HG03196 (cell line): ENCODE measurements around the gene STAT5B.
"Not testable (repeated sequence)": the region's sequence is repeated elsewhere in the genome, so short reads cannot be mapped to it uniquely, and the experiment has no call there.

ENCODE experiments used
- ATAC-seq: cut with Tn5 transposase; IDR thresholded peaks from one replicate; pipeline ENCODE4 v1.9.1; 2021; ENCODE audit not compliant: unreplicated experiment

The STAT5B gene

DNA sequence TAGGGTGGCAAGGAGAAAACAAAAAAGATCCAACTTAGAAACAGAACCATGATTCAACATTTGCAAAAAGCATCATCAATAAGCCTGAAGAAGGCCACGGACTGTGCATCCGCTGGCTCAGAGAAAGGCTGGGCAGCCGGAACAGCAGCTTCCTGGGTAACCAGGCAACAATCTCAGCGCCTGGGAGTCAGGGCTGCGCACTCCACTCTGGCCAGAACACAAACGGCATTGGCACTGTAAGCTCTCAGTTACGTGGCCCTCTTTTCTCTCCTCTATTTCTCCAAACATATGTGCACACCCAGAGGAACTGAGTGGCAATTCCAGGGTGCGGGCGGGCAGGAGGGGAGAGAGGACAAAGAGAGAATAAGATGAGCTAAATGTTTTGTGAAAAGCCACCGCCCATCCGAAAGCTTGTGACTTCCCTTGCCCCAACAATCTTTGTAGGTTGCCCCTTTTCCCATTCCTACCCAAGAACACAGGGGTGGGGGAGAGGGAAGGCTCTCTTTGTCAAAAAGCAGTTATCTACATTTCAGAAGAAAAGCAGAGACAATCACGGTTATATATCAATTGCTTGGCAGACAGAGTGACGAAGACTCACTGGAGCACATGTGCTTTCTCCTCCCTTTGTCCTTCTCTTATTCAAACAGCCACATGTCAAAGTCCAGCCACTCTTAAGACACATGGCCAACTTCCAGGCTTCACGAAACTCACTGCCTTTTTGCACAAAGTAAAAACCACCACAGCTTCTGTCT lies 75.3 kb downstream of the STAT5B start:
- no peak for ATAC-seq

DNA sequence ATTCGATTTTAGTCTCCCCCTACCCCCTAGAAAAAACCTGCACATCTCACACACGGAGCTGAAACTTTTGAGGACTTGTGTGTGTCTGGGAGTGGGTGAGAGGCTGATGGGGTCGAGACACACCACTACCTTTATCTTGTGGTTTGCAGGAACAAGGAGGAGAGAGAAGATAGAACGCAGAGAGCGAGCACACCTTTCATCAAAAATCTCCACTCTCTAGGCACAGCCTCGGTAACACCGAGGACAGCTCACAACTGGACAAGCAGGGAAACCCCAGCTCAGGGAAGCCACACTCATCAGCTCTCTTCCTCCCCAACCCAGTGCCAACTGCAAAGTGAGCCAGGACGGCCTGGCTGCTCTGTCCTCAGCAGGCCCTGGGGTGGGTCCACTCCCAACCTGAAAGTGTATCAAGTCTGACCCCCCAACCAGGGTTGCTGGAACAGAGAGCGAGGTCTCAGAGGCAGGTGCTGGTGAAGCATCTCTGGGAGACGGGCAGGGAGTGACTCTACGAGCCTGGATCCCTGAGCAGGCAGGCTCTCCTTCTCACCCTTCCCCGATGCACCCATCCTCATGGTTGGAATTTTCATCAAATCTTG lies 76.7 kb downstream of the STAT5B start:
- ATAC-seq: no peak

DNA sequence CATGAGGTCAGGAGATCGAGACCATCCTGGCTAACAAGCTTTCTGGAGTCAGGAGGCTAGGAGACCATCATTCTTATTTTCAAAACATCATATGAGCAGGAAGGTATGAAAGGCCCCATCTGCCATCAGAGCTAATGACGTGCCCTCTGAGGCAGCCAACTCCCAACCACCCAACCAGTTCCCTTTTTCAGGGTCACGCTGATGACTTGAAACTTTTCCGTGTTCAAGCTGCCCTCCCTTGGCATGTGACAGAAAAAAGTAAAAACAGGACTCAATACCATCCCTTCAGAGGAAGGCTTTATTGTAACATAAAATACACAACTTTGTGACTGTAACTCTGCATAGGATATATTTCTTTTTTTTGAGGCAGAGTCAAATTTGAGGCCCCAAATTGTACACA lies 77.3 kb downstream of the STAT5B start:
- ATAC-seq: no peak

DNA sequence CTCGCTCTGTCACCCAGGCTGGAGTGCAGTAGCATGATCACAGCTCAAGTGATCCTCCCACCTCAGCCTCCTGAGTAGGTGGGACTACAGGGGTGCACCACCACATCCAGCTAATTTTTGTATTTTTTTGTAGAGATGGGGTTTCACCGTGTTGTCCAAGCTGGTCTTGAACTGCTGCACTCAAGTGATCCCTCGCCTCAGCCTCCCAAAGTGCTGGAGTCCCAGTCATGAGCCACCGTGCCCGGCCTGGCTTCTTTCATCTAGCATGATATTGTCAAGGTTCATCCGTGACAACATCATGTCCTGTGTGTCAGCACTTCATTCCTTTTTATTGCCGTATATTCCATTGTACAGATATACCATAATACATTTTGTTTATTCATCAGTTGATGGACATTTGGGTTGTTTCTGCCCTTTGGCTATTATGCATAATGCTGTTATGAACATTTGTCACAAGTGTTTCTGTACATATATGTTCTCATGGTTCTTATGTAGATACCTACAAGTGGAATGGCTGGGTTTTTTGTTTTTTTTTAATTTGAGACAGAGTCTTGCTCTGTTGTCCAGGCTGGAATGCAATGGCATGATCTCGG lies 78.5 kb downstream of the STAT5B start:
- ATAC-seq: no peak

DNA sequence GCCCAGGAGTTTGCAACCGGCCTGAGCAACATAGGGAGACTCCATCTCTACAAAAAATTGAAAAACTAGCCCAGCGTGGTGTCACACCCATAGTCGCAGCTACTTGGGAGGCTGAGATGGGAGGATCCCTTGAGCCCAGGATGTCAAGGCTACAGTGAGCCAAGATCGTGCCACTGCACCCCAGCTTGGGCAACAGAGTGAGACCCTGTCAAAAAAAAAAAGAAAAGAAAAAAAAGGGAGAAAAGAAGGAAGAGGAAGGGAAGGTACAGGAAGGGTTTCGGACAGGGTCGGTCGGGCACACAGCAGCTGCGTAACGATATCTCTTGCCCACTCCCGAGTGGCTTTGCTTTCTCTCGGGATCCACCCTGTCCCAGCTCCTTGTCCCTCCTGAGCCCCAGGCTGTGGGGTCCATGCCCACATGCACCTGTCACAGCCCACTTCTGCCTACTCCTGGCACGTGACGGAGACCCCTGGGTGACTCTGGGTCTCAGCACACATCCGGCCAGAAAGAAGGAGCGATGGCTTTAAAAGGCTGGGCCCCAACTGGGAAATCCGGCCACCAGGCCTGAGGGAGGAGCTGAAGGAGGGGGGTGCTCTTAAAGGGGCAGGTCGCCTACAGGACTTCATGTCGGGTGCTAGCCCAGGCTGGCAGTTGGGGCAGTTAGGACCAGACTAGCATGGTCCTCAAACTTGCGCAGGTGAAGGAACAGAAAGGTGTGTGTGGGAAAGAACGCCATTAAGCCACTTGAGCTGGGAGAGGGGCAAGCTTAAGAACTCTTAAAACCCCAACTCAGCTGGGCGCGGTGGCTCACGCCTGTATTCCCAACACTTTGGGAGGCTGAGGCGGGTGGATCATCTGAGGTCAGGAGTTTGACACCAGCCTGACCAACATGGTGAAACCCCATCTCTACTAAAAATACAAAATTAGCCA lies 82.0 kb downstream of the STAT5B start, which contains the start of gene GHDC:
TSS of gene GHDC (minus strand) at position 526 of the 931 bp plus-strand sequence. CDS start 913 bp downstream, outside the sequence.
- ATAC-seq: peak; percentile 88

DNA sequence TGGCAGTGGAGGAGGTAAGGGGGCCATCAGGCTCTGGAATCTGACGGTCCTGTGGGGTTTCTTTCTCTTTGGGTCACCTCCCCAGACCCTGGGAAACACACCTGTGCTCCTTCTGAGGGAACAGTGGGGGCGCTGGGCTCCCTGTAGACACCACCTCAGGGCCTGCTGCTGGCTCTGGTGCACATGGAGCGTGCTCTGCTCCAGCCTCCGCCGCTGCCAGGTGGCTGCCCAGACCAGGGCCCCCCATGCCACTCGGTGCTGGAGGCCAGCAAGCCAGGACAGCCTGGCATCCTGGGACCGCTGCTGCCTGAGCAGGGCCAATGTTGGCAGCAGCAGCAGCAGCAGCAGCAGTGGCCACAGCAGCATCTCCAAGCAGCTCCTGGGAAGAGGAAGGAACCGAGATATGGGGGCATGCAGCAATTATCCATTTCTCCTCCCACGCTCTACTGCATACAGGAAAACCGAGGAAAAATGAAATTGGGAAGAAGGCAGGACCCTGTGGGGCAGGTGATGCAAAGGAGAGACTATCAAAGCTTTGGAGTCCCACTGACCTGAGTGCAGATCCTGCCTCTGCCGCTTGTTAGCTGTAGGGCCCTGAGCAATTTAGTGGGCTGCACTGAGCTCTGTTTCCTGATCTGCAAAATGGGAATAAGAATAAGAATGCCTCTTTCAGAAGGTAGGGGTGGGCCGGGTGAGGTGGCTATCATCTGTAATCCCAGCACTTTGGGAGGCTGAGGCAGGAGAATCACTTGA lies 82.8 kb downstream of the STAT5B start:
- no peak for ATAC-seq

DNA sequence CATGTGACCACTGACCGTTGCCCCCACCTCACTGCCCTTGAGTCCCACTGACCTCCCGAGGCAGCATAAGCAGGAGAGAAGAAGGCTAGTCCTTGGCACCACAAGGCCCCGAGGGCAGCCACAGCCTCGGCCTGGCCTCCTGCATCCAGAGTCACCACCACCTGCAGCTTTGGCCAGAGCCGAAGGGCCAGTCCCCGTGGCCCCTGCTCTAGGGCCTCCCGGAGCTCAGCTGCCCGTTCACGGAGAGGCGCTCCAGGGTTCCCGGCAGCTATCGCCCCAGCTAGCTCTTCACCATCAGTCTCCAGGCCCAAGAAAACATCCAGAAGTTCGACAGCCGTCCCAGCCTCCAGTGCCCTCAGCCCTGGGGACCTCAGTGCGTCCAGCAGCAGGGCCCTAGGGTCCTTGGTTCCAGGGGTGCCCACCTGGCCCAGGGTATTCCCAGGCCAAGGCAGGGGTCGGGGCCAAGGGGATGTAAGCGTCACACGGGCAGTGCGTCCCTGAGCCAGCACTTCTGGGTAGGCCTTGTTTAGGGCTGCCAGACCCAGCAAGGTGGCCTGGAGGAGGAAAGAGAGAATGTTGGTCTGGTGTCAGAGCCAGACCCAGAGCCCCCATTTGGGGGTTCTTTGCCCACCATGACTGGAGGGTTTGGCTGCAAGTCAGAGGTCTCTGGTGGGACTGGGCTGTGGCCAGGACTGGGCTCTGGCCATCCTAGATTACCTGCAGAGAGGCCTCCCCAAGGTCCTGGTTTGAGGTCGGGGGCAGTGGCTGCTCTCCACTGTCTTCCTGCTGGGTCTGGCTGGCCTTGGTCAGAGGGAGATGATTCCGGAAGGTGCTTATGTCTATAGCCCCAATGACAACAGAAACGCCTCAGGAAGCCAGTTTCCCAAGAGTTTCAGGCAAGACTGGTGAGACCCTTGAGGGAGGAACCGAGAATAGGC lies 83.7 kb downstream of the STAT5B start:
- ATAC-seq: no peak

DNA sequence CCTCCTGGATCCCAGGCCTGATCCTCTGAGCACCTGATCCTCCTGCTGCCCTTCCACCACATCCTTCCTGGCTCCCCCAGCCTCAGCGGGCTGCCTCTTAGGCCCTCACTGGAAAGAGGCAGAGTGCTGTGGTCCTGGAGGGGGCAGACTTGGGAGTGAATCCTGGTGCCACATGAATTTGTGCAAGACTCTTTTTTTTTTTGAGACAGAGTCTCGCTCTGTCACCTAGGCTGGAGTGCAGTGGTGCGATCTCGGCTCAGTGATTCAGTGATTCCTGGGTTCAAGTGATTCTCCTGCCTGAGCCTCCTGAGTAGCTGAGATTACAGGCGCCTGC lies 84.9 kb downstream of the STAT5B start:
- ATAC-seq: no peak

DNA sequence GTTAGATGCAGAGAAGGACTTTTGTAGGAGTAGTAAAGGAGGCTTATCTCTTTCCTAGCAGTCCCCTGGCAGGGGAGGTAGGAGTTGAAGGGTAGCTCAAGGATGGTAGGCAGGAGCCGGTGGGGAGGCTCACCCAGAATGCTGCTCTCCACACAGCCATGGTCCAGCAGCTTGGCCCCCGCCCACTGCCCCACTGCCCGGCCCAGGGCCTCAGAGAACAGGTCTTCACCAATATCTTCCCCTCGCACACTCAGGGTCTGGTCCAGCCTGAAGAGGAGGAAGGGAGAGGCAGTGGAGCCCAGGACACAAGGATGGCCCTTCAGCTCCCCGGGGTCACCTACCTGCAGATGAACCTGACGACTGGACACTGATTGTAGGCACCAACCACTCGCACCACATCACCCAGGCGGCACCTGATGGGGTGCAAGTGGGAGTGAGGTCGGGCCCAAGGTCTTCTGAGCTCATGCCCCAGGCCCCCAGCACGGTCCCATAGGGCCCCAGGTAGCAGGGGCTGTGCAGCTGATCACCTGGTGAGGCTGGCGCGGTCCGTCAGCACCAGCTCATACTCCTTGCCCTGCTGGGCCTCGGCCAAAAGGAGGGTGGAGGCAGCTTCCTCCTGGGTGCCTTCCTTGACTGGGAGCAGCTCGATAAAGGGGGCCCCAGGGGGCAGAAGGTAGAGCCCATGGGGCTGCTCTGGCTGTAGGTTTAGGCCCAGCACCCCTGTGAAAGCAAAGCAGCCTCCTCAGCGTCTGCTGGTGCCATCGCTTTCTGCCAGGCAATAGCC lies 85.5 kb downstream of the STAT5B start:
- ATAC-seq: no peak

DNA sequence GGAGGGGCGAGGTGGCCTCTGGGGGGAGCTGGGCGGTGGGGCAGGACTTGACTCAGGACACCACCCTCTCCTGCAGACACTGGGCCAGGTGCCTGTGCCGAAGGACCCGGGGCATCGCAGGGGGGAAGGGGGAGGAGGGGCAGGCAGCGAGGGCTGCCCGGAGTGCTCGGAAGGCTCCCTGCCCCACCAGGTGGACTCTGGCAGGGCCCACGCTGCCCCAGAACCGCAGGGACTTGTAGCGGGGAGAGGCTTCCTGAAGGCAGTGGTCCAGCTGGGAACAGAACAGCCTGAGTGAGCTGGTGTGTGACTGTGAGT lies 86.6 kb downstream of the STAT5B start:
- no peak for ATAC-seq

DNA sequence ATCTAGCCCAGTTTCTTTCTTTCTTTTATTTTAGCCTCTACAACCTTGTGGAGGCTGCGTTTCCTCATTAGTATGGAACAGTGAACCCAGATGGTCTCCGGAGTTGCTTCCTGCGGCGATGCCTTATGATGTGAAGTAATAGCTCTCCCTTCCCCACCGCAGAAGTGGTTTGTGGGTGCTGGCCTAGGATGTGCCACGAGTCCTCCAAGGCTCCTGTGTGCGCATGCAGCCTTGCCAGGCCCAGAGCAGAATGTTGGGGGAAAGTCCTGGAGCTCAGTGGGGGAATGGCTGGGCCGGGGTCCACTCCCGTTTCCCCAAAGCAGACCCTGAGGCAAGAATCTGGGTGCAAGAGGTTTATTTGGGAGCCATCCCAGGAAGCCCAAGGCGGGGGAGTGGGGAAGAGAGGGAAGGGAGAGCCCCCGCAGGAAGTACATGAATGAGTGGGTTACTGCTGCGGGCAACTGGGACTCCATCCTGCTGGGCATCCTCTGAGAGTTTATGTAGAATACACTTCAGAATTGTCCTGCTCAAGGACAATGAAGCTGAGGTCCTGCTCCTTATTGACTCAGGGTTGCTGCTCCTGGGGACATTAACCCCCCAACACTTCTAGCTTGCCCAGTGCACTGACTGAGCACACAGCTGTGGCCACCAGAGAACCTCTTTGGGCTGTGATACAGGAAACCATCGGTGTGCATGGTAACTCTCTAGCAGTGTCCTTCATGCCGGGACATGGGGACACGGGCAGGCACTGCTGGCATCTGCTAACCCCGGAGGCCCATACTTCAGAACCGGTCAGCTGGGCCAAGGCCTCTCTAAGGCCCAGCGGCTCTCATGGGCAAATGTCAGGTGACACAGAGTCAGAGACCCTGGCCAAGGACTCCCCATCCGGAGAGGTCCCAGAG lies 87.2 kb downstream of the STAT5B start:
- ATAC-seq: no peak

DNA sequence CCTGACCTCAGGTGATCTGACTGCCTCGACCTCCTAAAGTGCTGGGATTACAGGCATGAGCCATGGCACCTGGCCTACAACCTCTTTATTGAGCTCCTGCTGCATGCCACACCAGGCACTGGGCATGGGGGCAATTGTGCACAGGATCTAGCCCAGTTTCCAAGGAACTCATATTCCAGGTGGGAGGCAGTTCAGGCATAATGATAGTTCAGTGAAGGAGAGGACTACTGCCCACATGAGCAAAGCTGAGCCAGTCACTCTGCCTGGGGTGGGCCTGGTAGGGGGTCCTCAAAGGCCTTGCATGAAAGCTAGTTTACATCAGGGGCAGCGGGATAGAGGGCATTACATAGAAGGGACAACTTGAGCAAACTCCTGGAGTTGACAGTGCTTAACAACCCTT lies 88.4 kb downstream of the STAT5B start:
- ATAC-seq: no peak

DNA sequence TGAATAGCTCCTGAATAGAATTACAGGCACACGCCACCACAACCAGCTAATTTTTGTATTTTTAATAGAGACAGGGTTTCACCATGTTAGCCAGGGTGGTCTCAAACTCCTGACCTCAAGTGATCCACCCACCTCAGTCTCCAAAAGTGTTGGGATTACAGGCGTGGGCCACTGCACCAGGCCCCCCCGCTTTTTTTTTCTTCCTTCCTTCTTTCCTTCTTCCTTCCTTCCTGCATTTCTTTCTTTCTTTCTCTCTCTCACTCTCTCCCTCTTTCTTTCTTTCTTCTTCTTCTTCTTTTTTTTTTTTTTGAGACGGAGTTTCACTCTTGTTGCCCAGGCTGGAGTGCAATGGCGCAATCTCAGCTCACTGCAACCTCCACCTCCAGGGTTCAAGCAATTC lies 90.0 kb downstream of the STAT5B start:
- ATAC-seq: not testable (repeated sequence)

DNA sequence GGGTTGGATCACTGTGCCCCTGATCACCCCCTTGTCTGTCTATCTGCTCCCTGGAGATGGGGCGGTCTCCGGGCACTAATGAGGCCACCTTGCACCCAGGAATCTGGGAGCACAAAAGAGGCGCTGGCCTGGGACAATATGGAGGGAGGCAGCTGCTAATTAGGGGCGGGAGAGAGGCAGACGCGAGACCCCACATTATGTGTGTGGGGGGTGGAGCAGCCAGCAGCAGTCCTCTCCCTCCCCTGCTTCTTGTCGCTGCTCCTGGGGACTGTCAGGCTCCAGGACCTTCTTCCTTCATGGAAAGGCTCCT lies 90.6 kb downstream of the STAT5B start:
- no peak for ATAC-seq

DNA sequence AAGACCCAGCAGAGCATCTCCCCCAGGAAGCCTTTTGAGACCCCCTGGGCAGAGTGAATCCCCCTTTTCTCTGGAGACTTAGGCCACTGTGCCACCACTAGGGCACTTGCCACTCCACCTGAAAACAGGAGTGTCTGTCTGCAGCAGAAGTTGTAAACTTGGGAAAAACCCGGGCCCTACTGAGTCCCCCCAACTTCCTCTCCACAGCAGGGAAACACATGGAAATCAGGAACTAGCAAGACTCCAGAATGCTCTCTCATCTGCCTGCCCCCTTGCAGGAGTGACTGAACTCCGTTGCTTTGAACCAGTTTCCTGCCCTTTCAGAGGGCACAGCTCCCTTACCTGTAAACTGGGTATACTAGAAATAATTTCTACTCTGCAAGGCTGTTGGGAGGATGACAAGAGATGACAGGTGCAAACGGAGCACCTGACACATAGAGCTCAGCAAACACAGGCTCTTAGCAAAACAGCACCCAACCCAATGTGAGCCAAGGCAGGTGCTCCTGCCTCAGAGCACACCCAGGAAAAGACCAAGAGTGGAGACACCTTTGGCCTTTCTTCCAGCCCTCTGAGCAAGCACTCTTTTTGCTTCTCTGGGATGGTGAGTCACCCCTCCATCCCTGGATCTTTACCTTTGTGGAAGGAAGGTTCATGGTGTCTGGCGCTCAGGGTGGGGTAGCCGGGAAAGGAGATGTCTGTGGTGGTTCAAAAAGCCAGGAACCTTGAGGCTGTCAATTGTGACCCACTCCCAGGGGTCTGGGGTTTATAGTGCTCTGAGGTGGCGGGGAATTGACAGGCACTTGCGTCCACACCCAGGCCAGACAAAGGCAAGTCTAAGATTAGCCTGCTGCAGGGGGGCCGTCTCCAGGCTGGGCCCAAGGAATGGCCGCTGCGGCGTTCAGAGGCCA lies 91.2 kb downstream of the STAT5B start, which contains the start of gene HCRT:
TSS of gene HCRT (minus strand) at position 740 of the 908 bp plus-strand sequence. CDS start at position 653, 87 bp downstream.
- no peak for ATAC-seq

DNA sequence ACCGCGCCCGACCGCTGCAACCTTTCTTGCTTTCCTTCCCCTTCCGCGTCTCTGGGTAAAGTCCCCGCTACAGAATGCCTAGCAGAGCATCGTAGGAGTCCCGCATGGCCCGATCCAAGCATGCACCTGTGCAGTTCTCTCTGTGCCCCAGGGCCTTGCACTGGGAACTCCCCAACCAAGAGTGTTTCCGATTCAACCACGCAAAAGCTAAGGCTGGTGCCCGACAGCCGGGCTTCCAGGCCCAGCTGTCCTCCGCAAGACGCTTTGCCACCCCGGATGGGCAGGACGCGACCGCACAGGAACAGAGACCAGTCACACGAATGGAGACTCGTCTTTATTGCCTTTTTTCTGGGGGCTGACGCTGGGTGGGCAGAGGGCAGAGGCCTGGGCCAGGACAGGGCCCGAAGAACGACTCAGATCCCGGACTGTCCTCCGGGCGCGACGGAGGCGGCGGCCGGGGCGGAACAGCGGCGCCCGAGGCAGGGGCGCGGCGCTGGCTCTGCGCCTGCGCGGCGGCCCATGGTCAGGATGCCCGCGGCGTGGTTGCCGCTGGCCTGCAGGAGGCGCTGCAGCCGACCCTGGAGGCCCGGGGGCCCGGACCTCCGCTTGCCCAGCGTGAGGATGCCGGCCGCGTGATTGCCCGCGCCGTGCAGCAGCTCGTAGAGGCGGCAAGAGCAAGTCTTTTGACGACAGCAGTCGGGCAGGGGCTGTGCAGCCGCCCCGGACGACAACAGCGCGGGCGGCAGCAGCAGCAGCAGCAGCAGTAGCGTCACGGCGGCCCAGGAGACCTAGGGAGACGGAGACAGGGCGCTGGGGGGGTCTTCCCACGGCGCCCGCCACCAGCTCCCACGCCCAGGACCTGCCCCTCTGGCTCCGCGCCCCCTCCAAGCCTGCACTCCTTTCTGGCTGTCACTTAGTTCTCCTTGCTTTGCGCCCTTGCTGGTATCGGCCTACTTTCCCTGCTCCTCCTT lies 92.2 kb downstream of the STAT5B start:
- ATAC-seq: peak; percentile 61
